Fibroblast of skin of scalp (primary cell): ENCODE results near the gene AHSP.
"Not testable (repeated sequence)": the region's sequence is repeated elsewhere in the genome, so short reads cannot be mapped to it uniquely, and the experiment has no call there.

Experiments
- DNase-seq: peaks from one replicate; pipeline ENCODE4 v3.0.0-alpha.2; 2013

Gene AHSP

DNA sequence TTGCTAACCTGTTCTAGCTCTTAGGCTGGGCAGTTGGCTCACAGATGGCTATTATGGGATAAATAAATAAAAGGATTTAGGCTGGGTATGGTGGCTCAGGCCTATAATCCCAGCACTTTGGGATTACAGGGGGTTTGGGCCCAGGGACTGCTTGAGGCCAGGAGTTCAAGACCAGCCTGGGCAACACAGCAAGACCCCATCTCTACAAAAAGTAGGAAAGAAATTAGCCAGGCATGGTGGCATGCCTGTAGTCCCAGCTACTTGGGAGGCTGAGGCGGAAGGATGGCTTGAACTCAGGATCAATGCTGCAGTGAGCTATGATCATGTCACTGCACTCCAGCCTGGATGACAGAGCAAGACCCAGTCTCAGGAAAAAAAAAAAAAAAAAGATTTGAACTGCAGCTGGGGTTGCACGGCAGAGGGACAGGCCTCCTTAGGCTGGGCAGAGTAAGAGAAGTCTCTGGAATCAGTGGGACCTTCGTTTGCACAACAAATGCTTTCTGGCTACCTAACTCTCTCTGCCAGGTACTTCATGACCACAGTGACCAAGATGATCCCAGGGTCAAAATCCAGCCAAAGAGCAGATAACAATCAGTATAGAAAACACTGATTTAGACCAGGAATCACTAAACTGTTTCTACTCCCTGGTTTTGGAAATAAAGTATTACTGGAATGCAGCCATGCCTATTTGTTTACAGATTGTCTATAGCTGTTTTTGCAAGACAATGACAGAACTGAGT, 26.3 kb upstream of the AHSP start:
- DNase-seq, result no peak

DNA sequence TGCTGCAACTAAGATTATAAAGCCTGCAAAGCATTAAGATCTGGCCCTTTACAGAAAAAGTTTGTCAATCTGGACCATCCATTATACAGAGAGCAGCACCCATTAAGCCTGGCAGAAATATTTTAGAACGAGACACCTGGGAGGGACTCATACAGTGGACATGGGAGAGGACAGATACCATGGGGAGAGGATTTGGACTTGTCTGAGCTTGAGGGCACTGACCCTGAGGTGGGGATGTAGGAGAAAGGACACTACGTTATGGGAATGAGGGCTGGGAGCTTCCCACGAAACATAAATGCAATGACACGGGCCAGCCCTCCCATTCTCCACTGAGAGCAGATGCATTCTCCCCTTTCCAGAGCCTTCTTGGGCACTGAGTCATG, 25.7 kb upstream of the AHSP start:
- no peak for DNase-seq

DNA sequence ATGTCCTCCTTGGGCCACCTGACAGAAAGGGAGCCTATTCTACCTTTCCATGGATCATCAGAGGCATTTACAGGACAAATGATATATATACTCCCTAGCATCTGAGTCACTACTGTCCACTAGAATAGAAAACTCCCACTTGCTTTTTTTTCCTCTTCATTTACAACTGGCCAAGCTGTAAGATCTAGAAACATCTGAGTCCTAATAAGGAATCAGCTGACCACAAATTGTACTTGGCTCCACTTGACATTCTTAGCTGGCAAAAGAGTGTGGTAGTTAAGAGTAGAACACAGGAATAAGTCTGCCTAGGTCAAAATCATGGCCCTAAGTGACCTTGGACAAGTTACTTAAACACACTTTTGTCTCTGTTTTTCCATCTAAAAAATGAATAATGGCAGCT, 24.7 kb upstream of the AHSP start:
- DNase-seq, result no peak

DNA sequence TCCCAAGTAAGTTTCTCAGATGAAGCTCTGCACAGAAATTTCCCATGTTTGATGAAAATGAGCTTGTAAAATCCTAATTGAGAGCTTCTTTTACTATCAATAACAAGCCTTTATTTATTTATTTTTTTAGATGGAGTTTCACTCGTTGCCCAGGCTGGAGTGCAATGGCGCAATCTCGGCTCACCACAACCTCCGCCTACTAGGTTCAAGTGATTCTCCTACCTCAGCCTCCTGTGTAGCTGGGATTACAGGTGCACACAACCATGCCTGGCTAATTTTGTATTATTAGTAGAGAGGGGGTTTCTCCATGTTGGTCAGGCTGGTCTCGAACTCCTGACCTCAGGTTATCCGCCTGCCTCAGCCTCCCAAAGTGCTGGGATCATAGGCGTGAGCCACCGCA, 24.1 kb upstream of the AHSP start:
- DNase-seq, result not testable (repeated sequence)

DNA sequence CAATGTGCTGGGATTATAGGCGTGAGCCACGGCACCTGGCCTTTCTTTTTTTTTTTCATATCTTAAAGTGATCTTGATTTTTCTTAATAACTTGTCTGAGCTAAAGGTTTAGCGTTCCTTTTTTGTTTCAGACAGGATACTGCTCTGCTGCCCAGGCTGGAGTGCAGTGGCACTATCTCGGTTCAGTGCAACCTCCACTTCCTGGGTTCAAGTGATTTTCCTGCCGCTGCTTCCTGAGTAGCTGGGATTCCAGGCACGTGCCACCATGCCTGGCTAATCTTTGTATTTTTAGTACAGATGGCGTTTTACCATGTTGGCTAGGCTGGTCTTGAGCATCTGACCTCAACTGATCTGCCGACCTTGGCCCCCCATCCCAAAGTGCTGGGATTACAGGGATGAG, 23.5 kb upstream of the AHSP start:
- no peak for DNase-seq

DNA sequence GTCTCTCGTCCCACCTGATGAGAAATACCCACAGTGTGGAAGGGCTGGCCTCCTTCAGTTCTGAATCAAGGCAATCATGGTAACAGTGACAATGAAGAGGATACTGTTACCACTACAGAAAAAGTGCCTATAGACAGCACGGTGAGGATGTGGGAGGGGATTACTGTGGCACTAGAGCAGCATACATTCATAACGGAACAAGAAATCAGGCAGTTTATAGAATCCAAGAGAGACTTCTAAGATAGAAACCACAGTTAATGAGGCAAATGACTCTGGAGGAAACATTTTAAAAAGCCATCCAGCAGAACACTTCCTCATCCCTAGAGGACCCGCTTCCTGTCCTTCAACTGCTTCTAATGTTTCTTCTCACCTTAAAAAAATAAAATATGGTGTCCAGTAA, 22.2 kb upstream of the AHSP start:
- no peak for DNase-seq

DNA sequence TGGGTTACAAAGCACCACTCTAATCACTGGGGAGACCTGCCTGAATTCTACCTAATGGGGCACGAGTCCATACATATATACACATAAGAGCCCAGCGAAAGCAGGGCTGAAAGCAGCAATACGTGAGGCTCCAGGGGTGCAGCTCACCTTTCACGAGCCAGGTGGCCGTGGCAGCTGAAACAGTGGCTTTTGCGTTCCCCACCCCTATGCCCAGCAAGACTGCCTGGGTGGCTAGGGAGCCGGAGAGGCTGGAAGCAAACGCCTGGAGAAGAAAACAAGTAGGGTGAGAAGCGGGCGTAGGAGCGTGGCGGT, 20.1 kb upstream of the AHSP start:
- no peak for DNase-seq

DNA sequence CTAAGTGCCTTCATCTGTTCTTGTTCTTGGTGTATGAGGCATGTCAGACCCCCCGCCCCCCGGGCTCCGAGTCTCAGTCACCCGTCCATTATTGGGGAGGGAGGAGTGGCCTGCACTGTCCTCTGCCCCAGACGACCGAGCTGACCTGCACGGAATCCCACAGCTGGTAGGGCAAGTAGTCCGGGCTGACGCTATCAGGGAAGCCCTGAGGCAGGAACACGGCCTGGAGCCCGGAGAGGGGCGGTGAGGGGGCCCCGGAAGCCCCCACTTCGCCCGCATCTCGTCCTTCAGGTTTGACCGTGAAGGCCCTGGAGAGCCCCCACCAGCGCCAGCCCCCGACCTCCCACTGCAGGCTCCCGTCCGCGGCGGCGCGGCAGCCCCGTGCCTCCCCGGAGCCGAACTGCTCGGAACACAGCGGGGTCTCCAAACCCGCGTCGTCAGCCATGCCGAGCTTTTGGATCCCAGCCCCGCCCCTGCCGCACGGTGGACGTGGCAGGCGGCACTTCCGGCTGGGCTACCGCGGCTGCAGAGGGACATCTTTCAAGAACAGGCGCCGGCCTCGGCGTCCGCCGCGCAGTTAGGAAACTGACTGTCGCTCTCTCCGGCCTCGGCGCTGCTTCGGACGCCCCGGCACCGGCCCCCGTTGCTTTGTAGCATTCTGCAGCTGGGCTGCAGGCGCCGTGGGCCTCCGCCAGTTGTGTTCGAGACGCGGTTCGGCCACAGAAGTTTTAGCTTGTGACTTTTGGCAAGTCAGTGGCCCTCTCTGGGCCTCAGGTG, 19.6 kb upstream of the AHSP start, which contains the start of gene RUSF1:
Gene RUSF1 (minus strand): TSS at position 463 of the 777 bp plus-strand sequence. CDS start 18 bp downstream, at position 445.
- DNase-seq, result peak; percentile 94

DNA sequence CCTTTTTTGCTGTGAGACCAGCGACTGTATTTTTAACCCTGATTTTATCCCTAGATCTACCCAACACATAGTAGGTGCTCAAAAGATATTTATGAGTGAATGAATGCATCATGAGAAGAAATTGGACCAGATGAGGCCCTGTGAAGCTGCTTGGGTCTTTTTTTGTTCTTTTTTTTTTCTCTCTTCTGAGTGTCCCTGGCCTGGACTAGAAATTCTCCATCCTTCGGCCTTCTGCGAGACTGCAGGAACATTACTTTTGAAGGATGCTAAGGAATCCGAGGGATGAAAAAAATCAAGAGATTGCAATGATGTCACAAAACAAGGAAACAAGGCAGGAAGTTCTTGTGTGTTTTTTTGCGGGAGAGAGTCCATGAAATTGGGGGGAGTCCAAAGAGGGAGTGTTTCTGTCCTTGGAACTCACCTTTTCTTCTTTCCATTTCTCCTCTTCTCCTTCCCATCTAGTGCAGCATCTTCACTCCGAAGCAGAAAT, 18.9 kb upstream of the AHSP start:
- peak; percentile 59 for DNase-seq

DNA sequence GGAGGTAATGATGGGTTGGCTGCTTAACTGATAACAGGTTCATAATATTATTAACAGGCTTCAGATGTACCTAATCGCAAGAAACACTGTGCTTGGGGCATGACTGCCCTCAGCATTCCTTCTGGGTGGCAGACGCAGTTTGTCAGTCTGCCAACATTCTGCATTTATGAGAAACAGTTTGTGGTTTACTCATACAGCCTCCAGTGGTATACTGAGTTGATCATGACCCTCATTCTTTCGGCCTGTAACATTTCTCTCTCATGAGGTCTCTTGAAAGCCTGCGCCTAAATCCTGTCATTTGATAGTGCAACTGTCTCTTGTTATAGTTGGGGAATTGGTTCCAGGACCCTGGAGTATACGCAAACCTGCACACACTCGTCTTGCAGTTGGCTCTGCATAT, 14.6 kb upstream of the AHSP start:
- peak; percentile 88 for DNase-seq

DNA sequence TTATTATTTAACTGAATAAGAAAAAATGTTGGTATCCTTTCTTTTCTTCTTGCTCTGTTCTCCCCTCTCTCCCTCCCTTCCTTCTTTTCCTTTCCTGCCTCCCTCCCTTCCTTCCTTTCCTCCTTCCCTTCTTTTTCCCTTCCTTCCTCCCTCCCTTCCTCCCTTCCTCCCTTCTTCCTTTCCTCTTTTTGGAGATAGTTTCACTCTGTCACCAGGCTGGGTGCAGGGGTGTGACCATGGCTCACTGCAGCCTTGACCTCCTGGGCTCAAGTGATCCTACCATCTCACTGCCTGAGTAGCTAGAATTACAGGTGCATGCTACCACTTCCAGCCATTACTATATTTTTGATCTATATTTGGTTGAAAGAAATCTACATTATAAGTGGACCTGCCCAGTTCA, 13.8 kb upstream of the AHSP start:
- no peak for DNase-seq

DNA sequence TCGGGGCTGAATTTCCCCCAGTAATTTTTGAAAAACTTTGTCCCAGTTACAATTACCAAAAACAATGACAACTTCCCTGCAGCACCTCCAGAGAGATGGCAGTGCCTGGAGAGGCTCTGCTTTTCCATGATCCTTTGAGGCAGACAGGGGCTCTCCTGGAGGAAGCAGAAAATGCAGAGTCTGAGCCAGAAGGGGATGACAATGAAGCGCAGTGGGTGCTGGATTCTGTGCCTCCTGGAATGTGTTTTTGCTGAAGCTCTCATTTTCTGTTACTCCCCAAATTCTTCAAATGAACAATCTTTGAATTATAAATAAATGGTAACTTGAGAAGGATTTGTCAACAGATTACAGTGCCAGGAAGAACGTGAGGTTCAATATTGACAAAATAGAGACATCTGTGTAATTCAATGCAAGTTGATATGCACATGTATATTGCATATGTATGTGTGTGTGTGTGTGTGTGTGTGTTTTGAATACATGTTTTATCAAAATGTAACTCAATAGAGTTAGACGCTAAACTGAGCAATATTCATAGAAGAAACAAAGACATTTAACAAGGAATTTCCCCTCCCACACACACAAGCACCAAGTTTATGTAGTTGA, 9.8 kb upstream of the AHSP start:
- no peak for DNase-seq

DNA sequence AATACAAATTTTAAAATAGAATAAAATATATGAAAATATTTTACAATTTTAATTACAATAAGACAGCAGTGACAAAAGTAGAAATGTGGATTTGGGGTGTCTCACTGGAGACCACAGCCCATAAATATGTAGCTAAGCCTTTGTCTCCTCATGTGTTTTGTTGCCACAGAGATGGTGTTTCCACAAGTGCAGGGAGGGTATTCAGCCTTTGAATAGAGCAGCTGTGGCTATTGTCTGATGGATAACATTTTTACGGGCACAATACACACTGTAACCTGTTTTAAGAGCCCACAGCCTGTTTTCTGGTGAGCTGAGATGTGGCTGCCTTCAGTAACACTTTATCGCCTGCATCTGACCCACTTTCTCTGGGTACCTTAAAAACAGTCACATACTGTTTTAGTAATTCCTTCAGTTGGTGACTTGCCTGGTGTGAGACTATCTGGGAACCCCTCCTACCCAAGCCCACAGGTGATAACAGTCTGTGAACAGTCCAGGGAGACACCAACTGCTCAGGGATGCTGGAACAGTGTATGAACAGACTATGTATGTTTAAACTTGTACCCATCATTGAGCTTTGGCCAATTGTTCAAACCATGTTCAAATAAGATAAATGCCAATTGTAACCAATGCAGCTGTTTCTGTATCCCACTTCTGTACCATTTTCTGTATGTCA, 7.8 kb upstream of the AHSP start:
- no peak for DNase-seq

DNA sequence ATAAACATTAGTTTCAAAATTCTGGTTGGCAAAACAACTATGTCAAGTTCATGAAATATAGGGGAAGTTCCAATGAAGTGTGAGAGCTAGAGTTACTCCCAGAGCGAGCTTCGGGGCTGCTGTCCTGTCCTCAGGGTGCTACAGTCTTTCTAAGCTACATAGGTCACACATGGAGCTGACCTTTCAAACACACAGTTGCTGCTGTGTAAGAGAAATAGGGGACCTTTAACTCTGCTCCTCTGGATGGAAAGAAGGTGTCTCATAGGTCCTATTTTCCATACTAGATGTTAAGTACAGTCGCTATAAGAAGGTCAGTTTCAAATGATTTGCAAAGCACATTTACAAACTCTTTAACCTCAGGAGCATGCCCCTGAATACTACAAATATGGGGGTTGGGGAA, 6.3 kb upstream of the AHSP start:
- no peak for DNase-seq

DNA sequence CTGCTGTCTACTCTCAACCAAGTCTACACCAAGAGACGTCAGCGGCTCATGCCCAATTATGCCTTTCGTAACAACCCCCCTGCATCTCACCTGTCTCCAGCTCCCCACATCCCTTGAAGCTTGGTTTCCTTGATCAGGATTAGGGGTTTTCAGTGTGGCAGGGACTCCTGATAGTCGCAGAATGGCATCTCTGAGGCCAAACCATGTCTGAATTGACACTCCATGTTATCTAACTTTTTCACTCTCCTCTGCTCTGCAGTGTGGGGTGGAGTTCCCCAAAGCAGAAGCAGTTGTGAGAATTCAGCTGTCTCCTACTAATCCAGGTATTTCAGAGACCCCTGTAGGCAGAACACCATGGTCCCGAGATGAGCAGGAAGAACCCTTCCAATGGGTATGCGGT, 5.6 kb upstream of the AHSP start:
- DNase-seq, result no peak

DNA sequence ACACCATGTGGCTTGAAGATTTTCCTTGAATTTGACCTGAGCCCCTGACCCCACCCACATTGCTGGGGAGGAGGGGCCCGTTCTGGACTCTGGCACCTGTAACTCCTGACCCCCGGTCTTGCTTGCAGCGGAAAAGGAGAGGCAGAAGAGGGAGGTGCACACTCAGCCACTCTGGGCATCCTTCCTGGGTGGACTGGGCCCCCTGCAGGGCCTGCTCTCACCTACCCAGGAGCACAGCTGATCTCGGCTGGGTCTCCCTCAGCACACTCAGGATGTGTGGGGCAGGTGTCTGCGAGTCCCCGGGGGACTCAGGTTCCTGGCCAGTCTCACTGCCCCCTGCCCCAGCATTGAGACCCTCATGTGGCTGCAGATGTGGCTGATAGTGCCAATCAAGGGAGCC, 3.9 kb upstream of the AHSP start:
- DNase-seq, result not testable (repeated sequence)

DNA sequence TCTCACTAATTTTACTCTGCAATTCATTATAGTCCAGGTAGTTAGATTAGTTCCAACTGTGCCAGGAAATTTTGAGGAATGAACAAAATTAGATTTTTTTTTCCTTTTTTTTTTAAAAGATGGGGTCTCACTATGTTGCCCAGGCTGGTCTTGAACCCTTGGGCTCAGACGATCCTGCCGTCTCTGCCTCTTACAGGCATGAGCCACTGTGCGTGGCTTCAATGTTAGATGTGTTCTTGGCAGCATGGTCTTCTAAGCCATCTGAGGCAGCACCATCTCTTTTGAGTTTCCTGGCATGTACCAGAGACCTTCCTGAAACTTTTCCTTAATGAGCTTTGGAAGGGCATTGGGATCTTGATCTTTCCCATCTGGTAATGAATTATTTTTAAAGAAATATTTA, 2.6 kb upstream of the AHSP start:
- DNase-seq, result no peak

DNA sequence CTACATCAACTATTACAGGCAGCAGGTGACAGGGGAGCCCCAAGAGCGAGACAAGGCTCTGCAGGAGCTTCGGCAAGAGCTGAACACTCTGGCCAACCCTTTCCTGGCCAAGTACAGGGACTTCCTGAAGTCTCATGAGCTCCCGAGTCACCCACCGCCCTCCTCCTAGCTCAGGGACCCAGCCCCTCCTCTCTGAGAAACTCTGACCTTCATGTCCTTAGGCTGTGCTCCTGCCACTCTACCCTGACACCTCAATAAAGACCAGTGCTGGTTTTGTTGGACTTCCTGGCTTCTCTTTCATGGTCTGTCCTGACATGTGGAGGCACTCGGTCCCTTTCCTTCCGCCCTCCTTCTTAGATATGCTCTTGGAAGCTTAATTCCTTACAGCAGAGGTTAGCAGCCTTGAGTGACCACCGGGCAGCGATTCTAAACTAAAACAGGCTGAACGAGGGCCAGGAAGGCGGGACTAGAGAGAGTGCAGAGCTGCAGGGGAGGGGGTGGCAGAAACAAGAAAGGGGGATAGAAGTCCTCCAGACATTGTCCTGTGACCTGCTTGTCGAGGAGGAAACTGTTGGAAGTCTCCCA, 915 bp downstream of the AHSP start:
- peak; percentile 3 for DNase-seq

DNA sequence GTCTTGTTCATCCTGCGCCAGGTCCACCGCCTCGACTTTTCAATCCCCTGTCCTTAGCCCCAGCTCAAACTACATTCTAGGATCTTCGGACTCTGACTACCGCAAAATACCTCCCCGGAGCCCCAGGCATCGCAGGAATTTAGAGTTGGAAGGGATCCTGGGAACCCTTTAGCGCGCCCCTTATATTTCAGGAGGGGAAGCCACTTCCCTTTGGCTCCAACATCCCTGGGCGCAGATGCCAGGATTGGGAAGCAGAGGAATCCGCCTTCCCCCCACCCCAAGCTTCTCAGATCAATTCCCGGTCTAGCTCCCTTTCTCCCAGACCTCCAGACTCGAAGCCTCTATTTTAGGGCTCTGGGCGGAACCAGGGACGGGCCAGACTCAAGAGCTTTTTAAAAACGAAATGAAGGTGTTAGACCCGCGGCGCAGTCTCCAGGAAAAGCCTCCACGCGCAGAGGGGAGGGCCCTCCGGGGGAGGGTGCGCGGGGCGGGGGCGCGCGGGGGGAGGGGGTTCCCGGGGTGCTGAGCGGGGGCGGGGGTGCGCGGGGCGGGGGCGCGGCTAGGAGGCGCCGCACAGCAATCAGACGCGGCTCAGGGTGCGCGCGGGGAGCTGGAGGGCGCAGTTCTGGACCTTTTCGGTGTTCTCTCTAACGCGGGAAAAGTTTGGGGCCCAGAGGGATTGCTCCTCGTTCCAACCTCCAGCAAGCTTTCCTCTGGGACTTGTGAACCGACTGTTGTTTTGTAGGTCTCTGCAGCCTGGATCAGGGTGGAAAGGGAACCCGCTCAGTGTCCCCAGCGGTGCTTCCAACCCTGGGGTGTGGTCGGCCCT, 1.6 kb downstream of the AHSP start:
- peak; percentile 79 for DNase-seq

DNA sequence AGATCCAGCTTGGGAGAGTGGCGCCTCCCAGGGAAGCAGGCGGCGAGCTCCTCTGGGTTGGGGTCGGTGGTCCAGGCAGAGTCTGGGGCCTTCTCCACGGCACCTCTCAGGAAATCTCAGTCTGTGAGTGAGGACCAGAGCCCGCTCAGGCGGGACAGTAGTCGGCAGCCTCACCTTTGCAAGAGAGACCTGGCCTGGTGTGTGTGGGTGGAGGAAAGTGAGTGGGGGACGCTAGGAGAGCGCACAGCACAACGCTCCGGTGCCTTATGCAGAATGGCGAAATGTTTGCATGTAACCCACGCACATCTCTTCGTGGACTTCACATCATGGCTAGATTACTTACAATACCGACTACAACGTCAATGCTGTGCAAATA, 2.2 kb downstream of the AHSP start:
- DNase-seq, result no peak

DNA sequence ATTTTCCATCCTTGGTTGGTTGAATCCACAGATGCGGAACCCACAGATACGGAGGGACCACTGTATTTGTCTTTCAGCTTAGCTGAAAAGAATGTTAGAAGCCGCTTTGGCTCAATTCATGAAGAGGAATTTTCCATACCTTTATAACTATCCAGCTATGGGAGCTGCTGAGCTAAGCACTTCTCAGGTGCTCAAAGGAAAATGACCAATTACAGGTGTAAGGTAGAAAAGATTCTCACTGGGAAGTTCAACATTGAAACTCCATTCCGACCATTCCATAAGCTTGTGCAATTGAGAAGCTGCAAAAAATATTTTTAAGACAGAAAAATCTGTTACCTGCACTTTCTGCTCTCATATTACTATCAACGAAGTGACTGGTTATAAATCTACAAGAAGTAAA, 2.7 kb downstream of the AHSP start:
- DNase-seq, result no peak

DNA sequence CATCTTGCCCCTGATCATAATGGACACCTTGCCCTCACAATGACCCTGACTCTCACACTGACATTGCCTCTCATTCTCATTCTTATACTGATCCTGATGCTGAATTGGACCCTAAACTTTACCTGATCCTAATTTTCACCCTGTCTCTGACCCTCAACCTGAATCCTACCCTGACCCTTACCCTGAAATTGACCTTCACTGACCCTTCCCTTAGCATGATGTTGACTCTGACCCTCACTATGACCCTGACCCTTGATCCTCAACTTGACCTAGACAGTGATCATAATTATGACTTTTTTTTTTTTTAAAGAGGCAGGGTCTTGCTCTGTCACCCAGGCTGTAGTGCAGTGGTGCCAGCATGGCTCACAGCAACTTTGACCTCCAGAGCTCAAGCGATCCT, 3.4 kb downstream of the AHSP start:
- DNase-seq, result no peak
